Breast epithelium (tissue), 4 donors: Measurements from ENCODE around the gene OCA2. TPM values are rescaled to one million over a fixed set of nuclear protein-coding genes. Genes with fewer than 3 reads are reported as not detected.

Experiments
- DNase-seq, 2 donors: peaks; one replicate each; pipeline ENCODE4 v3.0.0-alpha.2; 2019; ENCODE audit warnings: low spot score in 2 of 2
- H3K27ac ChIP-seq, 2 donors: fragments of 200-600 bp; sonication (generic) in 1 of 2; one replicate each; pipeline ENCODE4 v1.5.1; 2016 to 2019; ENCODE audit warnings: mild to moderate bottlenecking in 1 of 2
- H3K27me3 ChIP-seq, 2 donors: fragments of 200-600 bp; sonication (generic) in 1 of 2; one replicate each; pipeline versions ENCODE4 v1.5.1 to v1.6.0; 2017 to 2019; ENCODE audit warnings: control low read depth in 1 of 2, mild to moderate bottlenecking in 1 of 2
- H3K36me3 ChIP-seq: fragments of 200-600 bp; one replicate; pipeline ENCODE4 v1.5.1; 2019
- H3K4me1 ChIP-seq, 2 donors: fragments of 200-600 bp; sonication (generic); one replicate each; pipeline ENCODE4 v1.5.1; 2016 to 2019; ENCODE audit warnings: control low read depth in 1 of 2
- H3K4me3 ChIP-seq, 3 donors: fragments of 200-600 bp; sonication (generic); 1 replicate in 2 of 3; 2 replicates in 1 of 3; pipeline ENCODE4 v1.5.1; 2016 to 2019; ENCODE audit warnings: mild to moderate bottlenecking in 3 of 3, moderate library complexity in 2 of 3
- H3K9me3 ChIP-seq, 2 donors: fragments of 200-600 bp; sonication (generic) in 1 of 2; one replicate each; pipeline ENCODE4 v1.5.1; 2016 to 2019; ENCODE audit warnings: control low read depth in 1 of 2
- CTCF ChIP-seq, 3 donors: fragments of 450-650 bp; IDR thresholded peaks; one replicate each; pipeline ENCODE4 v1.5.1; 2016 to 2017; ENCODE audit warnings: antibody characterized with exemption in 3 of 3, mild to moderate bottlenecking in 3 of 3, moderate library complexity in 3 of 3
- POLR2A ChIP-seq: fragments of 450-650 bp; IDR thresholded peaks from one replicate; pipeline ENCODE4 v1.6.1; 2016; ENCODE audit warnings: antibody characterized with exemption, mild to moderate bottlenecking, moderate library complexity
- POLR2AphosphoS5 ChIP-seq, 3 donors: sonication (generic); formaldehyde crosslinking; IDR thresholded peaks; one replicate each; pipeline ENCODE4 v1.6.1; 2017; ENCODE audit warnings: antibody characterized with exemption in 3 of 3
- intact Hi-C: fragments of 100-400 bp; cut with DNase I; formaldehyde crosslinking; loops from one replicate; pipeline ENCODE4 v1.15.1; 2023; ENCODE audit warnings: low total_unique reads
- total RNA-seq, 3 donors: library from RNA; depleted of rRNA; stranded (reverse); fragments of >200 nt; gene quantifications; one replicate each; pipeline ENCODE4 v1.1.0, GENCODE V29; 2016

Gene OCA2
- total RNA-seq, 3 donors from 2014 or later, result 0.59 to 0.80 (median 0.66) TPM

GRCh38 chr15:27873828-27874227 lies 225.3 kb downstream of the OCA2 start:
- Histone ChIP-seq H3K4me1 (no peaks in the 10 kb centered on the region), H3K9me3 (no peaks in the 10 kb centered on the region), H3K36me3 (no peaks in the 10 kb centered on the region), H3K27ac (no peak overlapping the region), H3K4me3 (no peak overlapping the region), H3K27me3 (no peaks in the 10 kb centered on the region)
- intact Hi-C loops, result no loop called here
- DNase-seq, result no peak
- no peak for TF ChIP-seq CTCF (IDR thresholded peaks at IDR 0.05)
- no peak for TF ChIP-seq POLR2AphosphoS5 (IDR thresholded peaks at IDR 0.05)
- TF ChIP-seq POLR2A, result no peak

GRCh38 chr15:27873039-27873438 lies 226.1 kb downstream of the OCA2 start:
- no peak for DNase-seq
- TF ChIP-seq CTCF (IDR thresholded peaks at IDR 0.05), result no peak
- no peak for TF ChIP-seq POLR2AphosphoS5 (IDR thresholded peaks at IDR 0.05)
- no peak for TF ChIP-seq POLR2A
- Histone ChIP-seq H3K36me3 (no peaks in the 10 kb centered on the region), H3K4me3 (no peak overlapping the region), H3K27ac (no peak overlapping the region), H3K27me3 (no peaks in the 10 kb centered on the region), H3K4me1 (no peaks in the 10 kb centered on the region), H3K9me3 (no peaks in the 10 kb centered on the region)
- intact Hi-C loops, result no loop called here

GRCh38 chr15:27872355-27872754 lies 226.8 kb downstream of the OCA2 start:
- no peak overlapping the region for H3K4me3 ChIP-seq
- H3K4me1 ChIP-seq, result no peaks in the 10 kb centered on the region
- H3K36me3 ChIP-seq, result no peaks in the 10 kb centered on the region
- TF ChIP-seq POLR2A (no peak), POLR2AphosphoS5 (IDR thresholded peaks at IDR 0.05) (no peak), CTCF (IDR thresholded peaks at IDR 0.05) (no peak)
- H3K27me3 ChIP-seq, result no peaks in the 10 kb centered on the region
- H3K9me3 ChIP-seq, result no peaks in the 10 kb centered on the region
- no peak overlapping the region for H3K27ac ChIP-seq
- intact Hi-C loops, result no loop called here
- no peak for DNase-seq

GRCh38 chr15:27871902-27872260 lies 227.2 kb downstream of the OCA2 start:
- no peak for DNase-seq
- no peak overlapping the region for H3K4me3 ChIP-seq
- no peaks in the 10 kb centered on the region for H3K36me3 ChIP-seq
- H3K27ac ChIP-seq, result no peak overlapping the region
- no peaks in the 10 kb centered on the region for H3K27me3 ChIP-seq
- TF ChIP-seq POLR2AphosphoS5 (IDR thresholded peaks at IDR 0.05) (no peak), CTCF (IDR thresholded peaks at IDR 0.05) (no peak), POLR2A (no peak)
- intact Hi-C loops, result no loop called here
- no peaks in the 10 kb centered on the region for H3K4me1 ChIP-seq
- no peaks in the 10 kb centered on the region for H3K9me3 ChIP-seq

- Histone ChIP-seq H3K36me3 (no peaks in the 10 kb centered on the region), H3K9me3 (no peaks in the 10 kb centered on the region), H3K4me1 (no peaks in the 10 kb centered on the region), H3K27me3 (no peaks in the 10 kb centered on the region), H3K4me3 (no peak overlapping the region), H3K27ac (no peak overlapping the region)
- TF ChIP-seq POLR2A (no peak), CTCF (IDR thresholded peaks at IDR 0.05) (no peak)
- no peak for DNase-seq
- intact Hi-C loops, result no loop called here
Measured at GRCh38 chr15:27871078-27871901, 227.8 kb downstream of the OCA2 start.
